CD4-positive, alpha-beta memory T cell (primary cell): ENCODE measurements around the gene NEBL. TPM values are rescaled to one million over a fixed set of nuclear protein-coding genes. Genes with fewer than 3 reads are reported as not detected.

Experiments used
- CTCF ChIA-PET: fragments of 350-600 bp; sonication (Branson Sonifier 250); formaldehyde crosslinking; loops from one replicate; lab custom pipeline; 2021; ENCODE audit warnings: inconsistent platforms; ENCODE audit not compliant: partially characterized antibody; lab: Charles Lee
- POLR2A ChIA-PET: fragments of 350-600 bp; sonication (Branson Sonifier 250); formaldehyde crosslinking; loops from one replicate; lab custom pipeline; 2021; ENCODE audit not compliant: partially characterized antibody; lab: Charles Lee
- DNase-seq, 5 donors: peaks; one replicate each; pipeline versions ENCODE4 v3.0.0 to v3.0.0-alpha.2; 2020 to 2022; ENCODE audit warnings: mixed read lengths in 1 of 5
- H3K27ac ChIP-seq: one replicate; pipeline ENCODE4 v1.7.0; 2013; ENCODE audit warnings: low read depth, low read length
- H3K27me3 ChIP-seq: 2 replicates; pipeline ENCODE4 v1.7.0; 2013; ENCODE audit warnings: mild to moderate bottlenecking, low read length, moderate library complexity; ENCODE audit not compliant: insufficient read depth
- H3K36me3 ChIP-seq: 2 replicates; pipeline ENCODE4 v1.7.0; 2013; ENCODE audit warnings: mild to moderate bottlenecking, low read length, moderate library complexity; ENCODE audit not compliant: insufficient read depth
- H3K4me1 ChIP-seq: 2 replicates; pipeline ENCODE4 v1.7.0; 2013; ENCODE audit warnings: mild to moderate bottlenecking, low read length, moderate library complexity; ENCODE audit not compliant: insufficient read depth
- H3K4me3 ChIP-seq, 2 donors: one replicate each; pipeline ENCODE4 v1.7.0; 2013; ENCODE audit warnings: low read length in 2 of 2, mild to moderate bottlenecking in 1 of 2
- H3K9me3 ChIP-seq, 2 donors: one replicate each; pipeline ENCODE4 v1.7.0; 2013; ENCODE audit warnings: low read length in 2 of 2, control low read depth in 1 of 2; ENCODE audit not compliant: control insufficient read depth in 1 of 2
- H3K27ac Mint-ChIP-seq, 7 donors: one replicate each; pipeline ENCODE4 v1.8.0; 2020 to 2021; ENCODE audit warnings: mixed read lengths in 7 of 7, mild to moderate bottlenecking in 6 of 7, inconsistent platforms in 3 of 7, moderate library complexity in 3 of 7
- H3K27me3 Mint-ChIP-seq, 2 donors: one replicate each; pipeline ENCODE4 v1.8.0; 2020 to 2021; ENCODE audit warnings: mixed read lengths in 2 of 2
- H3K36me3 Mint-ChIP-seq, 2 donors: one replicate each; pipeline ENCODE4 v1.8.0; 2020 to 2021; ENCODE audit warnings: mixed read lengths in 2 of 2, inconsistent platforms in 1 of 2, mild to moderate bottlenecking in 1 of 2
- H3K4me1 Mint-ChIP-seq, 4 donors: one replicate each; pipeline ENCODE4 v1.8.0; 2020 to 2021; ENCODE audit warnings: mixed read lengths in 4 of 4, mild to moderate bottlenecking in 1 of 4
- H3K4me3 Mint-ChIP-seq, 8 donors: one replicate each; pipeline ENCODE4 v1.8.0; 2020 to 2021; ENCODE audit warnings: mixed read lengths in 8 of 8, mild to moderate bottlenecking in 7 of 8, moderate library complexity in 6 of 8, inconsistent platforms in 3 of 8
- H3K9me3 Mint-ChIP-seq, 8 donors: one replicate each; pipeline ENCODE4 v1.8.0; 2020 to 2021; ENCODE audit warnings: mixed read lengths in 8 of 8, mild to moderate bottlenecking in 5 of 8, inconsistent platforms in 3 of 8, moderate library complexity in 1 of 8
- intact Hi-C: fragments of 100-400 bp; cut with micrococcal nuclease; formaldehyde crosslinking; loops from one replicate; pipeline ENCODE4 v1.15.1; 2023
- polyA plus RNA-seq, 2 donors: library from polyadenylated mRNA; unstranded; fragments of 300-500 nt; fragmentation: Illumina TruSeq; gene quantifications; one replicate each; pipeline ENCODE4 v1.2.3, GENCODE V29; 2021
- total RNA-seq, 2 experiments: library from RNA; stranded (reverse); gene quantifications; one replicate each; pipeline ENCODE4 v1.2.3, GENCODE V29; 2021

The NEBL gene
- total and polyA plus RNA-seq, 4 experiments from 2014 or later: not detected

GRCh38 chr10:20742737-20743541 is 154.2 kb downstream of the NEBL start:
- Mint-ChIP-seq H3K27me3 (no peaks in the 10 kb centered on the region), H3K4me1 (no peaks in the 10 kb centered on the region), H3K4me3 (no peak overlapping the region), H3K27ac (no peak overlapping the region), H3K9me3 (peaks cover 0 to 8% (median 5%) of the 10 kb centered on the region in 8 donors), H3K36me3 (no peaks in the 10 kb centered on the region)
- Histone ChIP-seq H3K27me3 (no peaks in the 10 kb centered on the region), H3K27ac (no peak overlapping the region), H3K4me3 (no peak overlapping the region), H3K36me3 (no peaks in the 10 kb centered on the region), H3K9me3 (no peaks in the 10 kb centered on the region), H3K4me1 (no peaks in the 10 kb centered on the region)
- DNase-seq: no peak
- CTCF ChIA-PET: no interaction called here
- POLR2A ChIA-PET: no interaction called here
- intact Hi-C loops: no loop called here

DNA sequence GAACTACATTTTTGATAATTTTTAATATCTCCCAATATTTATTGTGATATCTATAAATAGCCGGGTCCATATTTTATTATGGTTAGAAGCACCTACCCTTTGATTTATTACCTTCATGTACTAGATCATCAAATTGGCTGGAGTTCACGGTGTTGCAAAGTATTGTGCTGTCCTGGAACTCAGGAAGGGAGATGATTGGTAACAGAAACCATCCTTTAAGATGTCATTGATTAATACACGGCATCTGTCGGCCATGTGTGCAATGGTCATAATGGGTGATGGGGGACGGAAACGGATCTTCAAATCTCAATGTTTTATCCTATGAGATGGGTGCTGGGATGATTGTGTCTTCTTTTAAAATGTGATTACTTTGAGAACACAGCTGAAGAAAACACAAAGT is 157.0 kb downstream of the NEBL start:
- H3K4me1 Mint-ChIP-seq: no peaks in the 10 kb centered on the region
- no peaks in the 10 kb centered on the region for H3K9me3 ChIP-seq

GRCh38 chr10:20737107-20737506 is 160.0 kb downstream of the NEBL start:
- no peaks in the 10 kb centered on the region for H3K4me1 ChIP-seq
- H3K27me3 Mint-ChIP-seq: no peaks in the 10 kb centered on the region
- H3K27me3 ChIP-seq: no peaks in the 10 kb centered on the region
- no peak overlapping the region for H3K4me3 Mint-ChIP-seq
- no peak for DNase-seq
- H3K9me3 ChIP-seq: no peaks in the 10 kb centered on the region
- H3K36me3 Mint-ChIP-seq: no peaks in the 10 kb centered on the region
- H3K4me1 Mint-ChIP-seq: no peaks in the 10 kb centered on the region
- intact Hi-C loops: no loop called here
- H3K36me3 ChIP-seq: no peaks in the 10 kb centered on the region
- POLR2A ChIA-PET: no interaction called here
- peaks cover 0 to 22% (median 4%) of the 10 kb centered on the region in 8 donors for H3K9me3 Mint-ChIP-seq
- no peak overlapping the region for H3K27ac ChIP-seq
- no peak overlapping the region for H3K4me3 ChIP-seq
- no peak overlapping the region for H3K27ac Mint-ChIP-seq
- CTCF ChIA-PET: no interaction called here

More for the DNA sequence above, 157.0 kb downstream of the NEBL start:
- peaks cover 0 to 12% (median 4%) of the 10 kb centered on the region in 8 donors for H3K9me3 Mint-ChIP-seq
- intact Hi-C loops: no loop called here
- no peaks in the 10 kb centered on the region for H3K27me3 ChIP-seq
- no peaks in the 10 kb centered on the region for H3K36me3 Mint-ChIP-seq
- DNase-seq: no peak
- H3K4me3 Mint-ChIP-seq: no peak overlapping the region
- CTCF ChIA-PET: no interaction called here
- POLR2A ChIA-PET: no interaction called here
- H3K27ac ChIP-seq: no peak overlapping the region
- H3K27me3 Mint-ChIP-seq: no peaks in the 10 kb centered on the region
- H3K4me3 ChIP-seq: no peak overlapping the region
- no peaks in the 10 kb centered on the region for H3K4me1 ChIP-seq
- H3K27ac Mint-ChIP-seq: no peak overlapping the region
- no peaks in the 10 kb centered on the region for H3K36me3 ChIP-seq
